ENCODE data around the gene LGI4.
"Not testable (repeated sequence)": the region's sequence is repeated elsewhere in the genome, so short reads cannot be mapped to it uniquely, and the experiment has no call there.

LGI4 gene

GRCh38 chr19:35140207-35140961 is 5.5 kb upstream of the LGI4 start:
- Histone ChIP-seq H2AFZ (ENCODE audit: low read length, unreplicated experiment) (no peak overlapping the region), H3K79me2 (ENCODE audit: control insufficient read depth, insufficient read depth, low read length, unreplicated experiment) (no peaks in the 10 kb centered on the region), H3K4me3 (ENCODE audit: low read depth, low read length) (no peak overlapping the region), H3K36me3 (ENCODE audit: insufficient read depth, low read length) (no peaks in the 10 kb centered on the region), H3K27ac (ENCODE audit: low read depth, low read length) (no peak overlapping the region), H3K27me3 (ENCODE audit: insufficient read depth, low read length) (no peaks in the 10 kb centered on the region), H3K4me1 (ENCODE audit: control insufficient read depth, insufficient read depth, low read length, unreplicated experiment) (peaks cover 3% of the 10 kb centered on the region)

GRCh38 chr19:35138305-35138892 is 3.5 kb upstream of the LGI4 start, which contains the start of gene FXYD1:
TSS of gene FXYD1 (plus strand) at chr19:35138824. CDS start at chr19:35140080, 1,256 bp downstream.
- H3K27ac ChIP-seq (ENCODE audit: low read depth, low read length): no peak within 1 kb of the TSS
- no peaks in the 10 kb centered on the region for H3K27me3 ChIP-seq (ENCODE audit: insufficient read depth, low read length)
- H3K79me2 ChIP-seq (ENCODE audit: control insufficient read depth, insufficient read depth, low read length, unreplicated experiment): no peaks in the 10 kb centered on the region
- H3K4me3 ChIP-seq (ENCODE audit: low read depth, low read length): no peak within 1 kb of the TSS
- no peak within 1 kb of the TSS for H2AFZ ChIP-seq (ENCODE audit: low read length, unreplicated experiment)
- no peaks in the 10 kb centered on the region for H3K36me3 ChIP-seq (ENCODE audit: insufficient read depth, low read length)
- peaks cover 3% of the 10 kb centered on the region for H3K4me1 ChIP-seq (ENCODE audit: control insufficient read depth, insufficient read depth, low read length, unreplicated experiment)

GRCh38 chr19:35136977-35137702 is 2.3 kb upstream of the LGI4 start:
- Histone ChIP-seq H3K4me1 (ENCODE audit: control insufficient read depth, insufficient read depth, low read length, unreplicated experiment) (peaks cover 3% of the 10 kb centered on the region), H3K27me3 (ENCODE audit: insufficient read depth, low read length) (no peaks in the 10 kb centered on the region), H3K79me2 (ENCODE audit: control insufficient read depth, insufficient read depth, low read length, unreplicated experiment) (no peaks in the 10 kb centered on the region), H3K27ac (ENCODE audit: low read depth, low read length) (no peak overlapping the region), H3K36me3 (ENCODE audit: insufficient read depth, low read length) (no peaks in the 10 kb centered on the region), H2AFZ (ENCODE audit: low read length, unreplicated experiment) (no peak overlapping the region), H3K4me3 (ENCODE audit: low read depth, low read length) (no peak overlapping the region)

GRCh38 chr19:35136231-35136630 is 1.4 kb upstream of the LGI4 start:
- H3K79me2 ChIP-seq (ENCODE audit: control insufficient read depth, insufficient read depth, low read length, unreplicated experiment): no peaks in the 10 kb centered on the region
- no peak overlapping the region for H3K4me3 ChIP-seq (ENCODE audit: low read depth, low read length)
- H2AFZ ChIP-seq (ENCODE audit: low read length, unreplicated experiment): no peak overlapping the region

GRCh38 chr19:35135389-35135909 is 590 bp upstream of the LGI4 start:
- Histone ChIP-seq H3K4me3 (ENCODE audit: low read depth, low read length) (no peak overlapping the region), H3K27ac (ENCODE audit: low read depth, low read length) (no peak overlapping the region), H3K27me3 (ENCODE audit: insufficient read depth, low read length) (no peaks in the 10 kb centered on the region), H3K79me2 (ENCODE audit: control insufficient read depth, insufficient read depth, low read length, unreplicated experiment) (no peaks in the 10 kb centered on the region), H3K4me1 (ENCODE audit: control insufficient read depth, insufficient read depth, low read length, unreplicated experiment) (no peaks in the 10 kb centered on the region), H3K36me3 (ENCODE audit: insufficient read depth, low read length) (no peaks in the 10 kb centered on the region), H2AFZ (ENCODE audit: low read length, unreplicated experiment) (no peak overlapping the region)

More at GRCh38 chr19:35136231-35136630, 1.4 kb upstream of the LGI4 start:
- H3K4me1 ChIP-seq (ENCODE audit: control insufficient read depth, insufficient read depth, low read length, unreplicated experiment): no peaks in the 10 kb centered on the region
- H3K36me3 ChIP-seq (ENCODE audit: insufficient read depth, low read length): no peaks in the 10 kb centered on the region
- H3K27me3 ChIP-seq (ENCODE audit: insufficient read depth, low read length): no peaks in the 10 kb centered on the region
- H3K27ac ChIP-seq (ENCODE audit: low read depth, low read length): no peak overlapping the region

GRCh38 chr19:35133826-35134225 is 1.0 kb downstream of the LGI4 start:
- Histone ChIP-seq H3K4me3 (ENCODE audit: low read depth, low read length) (no peak overlapping the region), H3K36me3 (ENCODE audit: insufficient read depth, low read length) (no peaks in the 10 kb centered on the region), H2AFZ (ENCODE audit: low read length, unreplicated experiment) (no peak overlapping the region), H3K27ac (ENCODE audit: low read depth, low read length) (no peak overlapping the region), H3K27me3 (ENCODE audit: insufficient read depth, low read length) (no peaks in the 10 kb centered on the region), H3K4me1 (ENCODE audit: control insufficient read depth, insufficient read depth, low read length, unreplicated experiment) (no peaks in the 10 kb centered on the region), H3K79me2 (ENCODE audit: control insufficient read depth, insufficient read depth, low read length, unreplicated experiment) (no peaks in the 10 kb centered on the region)

- H3K27ac ChIP-seq (ENCODE audit: low read depth, low read length): no peak overlapping the region
- H3K79me2 ChIP-seq (ENCODE audit: control insufficient read depth, insufficient read depth, low read length, unreplicated experiment): no peaks in the 10 kb centered on the region
- H3K4me3 ChIP-seq (ENCODE audit: low read depth, low read length): no peak overlapping the region
- H2AFZ ChIP-seq (ENCODE audit: low read length, unreplicated experiment): no peak overlapping the region
- H3K36me3 ChIP-seq (ENCODE audit: insufficient read depth, low read length): no peaks in the 10 kb centered on the region
- H3K4me1 ChIP-seq (ENCODE audit: control insufficient read depth, insufficient read depth, low read length, unreplicated experiment): no peaks in the 10 kb centered on the region
- H3K27me3 ChIP-seq (ENCODE audit: insufficient read depth, low read length): no peaks in the 10 kb centered on the region
Observed at GRCh38 chr19:35132254-35132653, 2.6 kb downstream of the LGI4 start.

- H3K27me3 ChIP-seq (ENCODE audit: insufficient read depth, low read length): no peaks in the 10 kb centered on the region
- H3K4me3 ChIP-seq (ENCODE audit: low read depth, low read length): no peak overlapping the region
- H3K27ac ChIP-seq (ENCODE audit: low read depth, low read length): no peak overlapping the region
- H2AFZ ChIP-seq (ENCODE audit: low read length, unreplicated experiment): no peak overlapping the region
- no peaks in the 10 kb centered on the region for H3K4me1 ChIP-seq (ENCODE audit: control insufficient read depth, insufficient read depth, low read length, unreplicated experiment)
- no peaks in the 10 kb centered on the region for H3K79me2 ChIP-seq (ENCODE audit: control insufficient read depth, insufficient read depth, low read length, unreplicated experiment)
- H3K36me3 ChIP-seq (ENCODE audit: insufficient read depth, low read length): no peaks in the 10 kb centered on the region
Observed at GRCh38 chr19:35130761-35131720, 3.8 kb downstream of the LGI4 start.

GRCh38 chr19:35129724-35130274 is 5.1 kb downstream of the LGI4 start:
- not testable (repeated sequence) for H3K27me3 ChIP-seq (ENCODE audit: insufficient read depth, low read length); H3K36me3 ChIP-seq (ENCODE audit: insufficient read depth, low read length); H3K4me3 ChIP-seq (ENCODE audit: low read depth, low read length); H2AFZ ChIP-seq (ENCODE audit: low read length, unreplicated experiment); H3K79me2 ChIP-seq (ENCODE audit: control insufficient read depth, insufficient read depth, low read length, unreplicated experiment); H3K27ac ChIP-seq (ENCODE audit: low read depth, low read length); H3K4me1 ChIP-seq (ENCODE audit: control insufficient read depth, insufficient read depth, low read length, unreplicated experiment)

Measured in ACC112 (cell line).